Measurements from ENCODE around the gene COL28A1. TPM values are rescaled to one million over a fixed set of nuclear protein-coding genes. Genes with fewer than 3 reads are reported as not detected.

COL28A1 gene
- total RNA-seq, 2 donors from 2014 or later, result 1.2 to 3.5 TPM

DNA sequence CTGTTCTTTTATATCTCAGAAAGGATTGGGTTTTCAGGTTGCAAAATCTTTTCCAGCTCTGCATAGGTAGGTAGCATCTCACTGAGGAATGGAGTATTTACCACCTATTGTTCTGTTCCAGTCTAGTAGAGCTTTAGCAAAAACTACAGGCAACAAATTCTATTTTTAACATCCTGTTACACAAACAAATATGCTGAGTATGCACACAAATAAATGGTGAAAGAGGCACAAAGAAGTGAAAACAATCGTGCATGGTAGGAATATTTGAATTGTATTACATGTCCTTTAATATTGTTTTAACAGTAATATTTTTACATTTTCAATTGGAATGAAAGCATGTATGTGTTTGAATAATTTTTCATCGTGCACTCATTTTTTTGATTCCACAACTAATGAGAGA, 16.5 kb upstream of the COL28A1 start:
- TF ChIP-seq, protein P1, sequence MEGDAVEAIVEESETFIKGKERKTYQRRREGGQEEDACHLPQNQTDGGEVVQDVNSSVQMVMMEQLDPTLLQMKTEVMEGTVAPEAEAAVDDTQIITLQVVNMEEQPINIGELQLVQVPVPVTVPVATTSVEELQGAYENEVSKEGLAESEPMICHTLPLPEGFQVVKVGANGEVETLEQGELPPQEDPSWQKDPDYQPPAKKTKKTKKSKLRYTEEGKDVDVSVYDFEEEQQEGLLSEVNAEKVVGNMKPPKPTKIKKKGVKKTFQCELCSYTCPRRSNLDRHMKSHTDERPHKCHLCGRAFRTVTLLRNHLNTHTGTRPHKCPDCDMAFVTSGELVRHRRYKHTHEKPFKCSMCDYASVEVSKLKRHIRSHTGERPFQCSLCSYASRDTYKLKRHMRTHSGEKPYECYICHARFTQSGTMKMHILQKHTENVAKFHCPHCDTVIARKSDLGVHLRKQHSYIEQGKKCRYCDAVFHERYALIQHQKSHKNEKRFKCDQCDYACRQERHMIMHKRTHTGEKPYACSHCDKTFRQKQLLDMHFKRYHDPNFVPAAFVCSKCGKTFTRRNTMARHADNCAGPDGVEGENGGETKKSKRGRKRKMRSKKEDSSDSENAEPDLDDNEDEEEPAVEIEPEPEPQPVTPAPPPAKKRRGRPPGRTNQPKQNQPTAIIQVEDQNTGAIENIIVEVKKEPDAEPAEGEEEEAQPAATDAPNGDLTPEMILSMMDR (IDR thresholded peaks at IDR 0.05), result no peak
- intact Hi-C loops (cut with DNase I), result no loop called here

DNA sequence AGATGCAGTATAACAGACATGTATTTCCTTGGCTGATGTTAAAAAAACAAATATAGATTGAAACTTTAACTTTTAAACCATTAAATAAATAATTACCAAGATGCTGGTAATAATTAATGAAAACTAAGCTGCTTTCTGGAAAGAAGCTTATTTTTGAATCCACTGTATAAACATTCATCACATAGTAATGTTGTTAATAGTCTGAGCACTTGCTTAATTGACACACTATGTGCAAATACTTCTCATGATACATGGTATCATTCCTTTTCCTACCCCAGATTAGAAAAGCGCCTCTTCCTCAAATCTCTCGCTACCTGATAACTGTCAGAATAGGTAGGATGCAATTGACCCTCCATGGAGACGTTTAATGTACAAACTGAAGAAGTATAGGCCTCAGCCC, 15.0 kb upstream of the COL28A1 start:
- H3K27ac ChIP-seq, result no peak overlapping the region
- H3K9ac ChIP-seq (ENCODE audit: low read depth in 2 of 2, low read length in 2 of 2), result no peak overlapping the region
- H3K36me3 ChIP-seq, result no peaks in the 10 kb centered on the region
- no peaks in the 10 kb centered on the region for H3K27me3 ChIP-seq
- TF ChIP-seq, protein P1 (IDR thresholded peaks at IDR 0.05), result no peak
- no peak overlapping the region for H3K4me3 ChIP-seq
- DNase-seq, result no peak
- intact Hi-C loops (cut with DNase I), result no loop called here
- H3K9me3 ChIP-seq, result no peaks in the 10 kb centered on the region
- no peaks in the 10 kb centered on the region for H3K4me1 ChIP-seq

More for the DNA sequence above, 16.5 kb upstream of the COL28A1 start:
- Histone ChIP-seq H3K4me3 (no peak overlapping the region), H3K9me3 (no peaks in the 10 kb centered on the region), H3K9ac (ENCODE audit: low read depth in 2 of 2, low read length in 2 of 2) (no peak overlapping the region), H3K27ac (no peak overlapping the region), H3K27me3 (no peaks in the 10 kb centered on the region), H3K36me3 (no peaks in the 10 kb centered on the region), H3K4me1 (no peaks in the 10 kb centered on the region)
- DNase-seq, result no peak

- H3K9ac ChIP-seq (ENCODE audit: low read depth in 2 of 2, low read length in 2 of 2), result no peak overlapping the region
- no peak overlapping the region for H3K4me3 ChIP-seq
- intact Hi-C loops (cut with DNase I), result no loop called here
- DNase-seq, result no peak
- TF ChIP-seq, protein P1 (IDR thresholded peaks at IDR 0.05), result no peak
- no peaks in the 10 kb centered on the region for H3K4me1 ChIP-seq
- H3K27ac ChIP-seq, result no peak overlapping the region
- H3K36me3 ChIP-seq, result no peaks in the 10 kb centered on the region
- H3K9me3 ChIP-seq, result no peaks in the 10 kb centered on the region
- no peaks in the 10 kb centered on the region for H3K27me3 ChIP-seq
Observed at GRCh38 chr7:7548407-7548806, 12.7 kb upstream of the COL28A1 start.

- Histone ChIP-seq H3K9me3 (no peaks in the 10 kb centered on the region), H3K36me3 (no peaks in the 10 kb centered on the region), H3K9ac (ENCODE audit: low read depth in 2 of 2, low read length in 2 of 2) (no peak overlapping the region), H3K4me1 (no peaks in the 10 kb centered on the region), H3K4me3 (no peak overlapping the region), H3K27me3 (no peaks in the 10 kb centered on the region), H3K27ac (no peak overlapping the region)
- intact Hi-C loops (cut with DNase I), result no loop called here
- DNase-seq, result no peak
- TF ChIP-seq, protein P1 (IDR thresholded peaks at IDR 0.05), result no peak
Observed at GRCh38 chr7:7542251-7542835, 6.7 kb upstream of the COL28A1 start.

DNA sequence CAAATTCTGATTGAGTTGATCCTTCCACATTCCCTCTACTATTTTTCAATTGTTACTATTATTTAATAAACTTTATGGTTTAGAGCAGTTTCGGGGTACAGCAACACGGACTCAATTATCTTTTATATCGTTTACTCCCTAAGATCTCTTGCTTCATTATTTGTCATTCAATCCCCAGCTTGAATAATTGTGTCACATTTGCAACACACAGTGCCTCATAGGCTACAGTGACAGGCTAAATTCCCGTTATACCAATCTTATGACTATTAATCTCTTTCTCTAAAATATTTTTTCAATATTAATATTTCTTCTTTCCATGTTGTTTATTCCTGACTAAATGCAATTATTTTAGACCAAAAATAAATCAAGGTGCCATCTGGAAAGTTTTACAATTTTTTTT, 4.0 kb upstream of the COL28A1 start:
- intact Hi-C loops (cut with DNase I), result loop anchor here (2.0 to 5.0 kb wide), 2 partner anchors 115 to 437 kb away; no protein-coding TSS in a partner anchor
- H3K9me3 ChIP-seq, result no peaks in the 10 kb centered on the region
- no peak overlapping the region for H3K27ac ChIP-seq
- no peaks in the 10 kb centered on the region for H3K4me1 ChIP-seq
- no peaks in the 10 kb centered on the region for H3K36me3 ChIP-seq
- no peak for DNase-seq
- H3K9ac ChIP-seq (ENCODE audit: low read depth in 2 of 2, low read length in 2 of 2), result no peak overlapping the region
- no peaks in the 10 kb centered on the region for H3K27me3 ChIP-seq
- TF ChIP-seq, protein P1 (IDR thresholded peaks at IDR 0.05), result no peak
- no peak overlapping the region for H3K4me3 ChIP-seq

Measured in colonic mucosa (tissue), 4 donors.